DND-41 (cell line): ENCODE results near the gene ITGB5.

Experiments used
- CTCF ChIP-seq: IDR thresholded peaks from 2 replicates; pipeline ENCODE4 v1.5.1; 2012; ENCODE audit warnings: borderline replicate concordance, low read length, moderate library complexity, mild to moderate bottlenecking; ENCODE audit not compliant: poor library complexity, severe bottlenecking; ENCODE audit errors: extremely low read depth
- EZH2 ChIP-seq: IDR thresholded peaks from 3 replicates; pipeline ENCODE4 v1.6.1; 2012; ENCODE audit warnings: borderline replicate concordance, low read depth, mild to moderate bottlenecking, moderate library complexity, low read length, inconsistent platforms; ENCODE audit not compliant: severe bottlenecking

- TF ChIP-seq CTCF, result no peak
- no peak for TF ChIP-seq EZH2
Observed at GRCh38 chr3:124772081-124772831, 114.9 kb downstream of the ITGB5 start.
